ENCODE results near the gene EAF1. TPM values are rescaled to one million over a fixed set of nuclear protein-coding genes. Genes with fewer than 3 reads are reported as not detected.
"Not testable (repeated sequence)": the region's sequence is repeated elsewhere in the genome, so short reads cannot be mapped to it uniquely, and the experiment has no call there.

EAF1 gene
- total RNA-seq, 2 donors from 2014 or later = 31.5 to 37.0 TPM

GRCh38 chr3:15475161-15475560, 47.8 kb downstream of the EAF1 start:
- Mint-ChIP-seq H3K4me1 (no peaks in the 10 kb centered on the region), H3K4me3 (no peak overlapping the region)
- ATAC-seq (replicated peaks) = no peak

DNA sequence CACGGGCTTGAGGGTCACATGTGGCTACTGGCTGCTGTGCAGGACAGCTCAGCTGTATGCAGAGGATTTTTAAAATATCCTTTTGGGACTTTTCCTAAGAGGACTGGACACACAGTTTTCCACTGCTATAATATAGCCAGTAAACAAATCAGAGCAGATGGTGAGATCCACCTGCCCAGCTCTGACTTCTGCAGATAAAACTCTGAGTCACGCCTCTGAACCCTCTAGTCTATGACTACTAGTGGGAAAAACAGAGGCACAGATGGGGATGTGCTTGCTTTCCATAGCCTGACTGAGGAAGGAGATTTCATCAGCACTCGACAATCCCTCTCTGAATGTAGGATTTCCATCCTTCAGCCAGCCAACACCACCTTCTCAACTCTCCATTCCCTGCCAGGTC, 49.0 kb downstream of the EAF1 start:
- H3K4me1 Mint-ChIP-seq = no peaks in the 10 kb centered on the region

More at GRCh38 chr3:15475161-15475560, 47.8 kb downstream of the EAF1 start:
- H3K27me3 Mint-ChIP-seq = no peaks in the 10 kb centered on the region
- H3K36me3 Mint-ChIP-seq (ENCODE audit: low read depth) = no peaks in the 10 kb centered on the region
- H3K9me3 Mint-ChIP-seq = no peaks in the 10 kb centered on the region
- no peak overlapping the region for H3K27ac Mint-ChIP-seq

DNA sequence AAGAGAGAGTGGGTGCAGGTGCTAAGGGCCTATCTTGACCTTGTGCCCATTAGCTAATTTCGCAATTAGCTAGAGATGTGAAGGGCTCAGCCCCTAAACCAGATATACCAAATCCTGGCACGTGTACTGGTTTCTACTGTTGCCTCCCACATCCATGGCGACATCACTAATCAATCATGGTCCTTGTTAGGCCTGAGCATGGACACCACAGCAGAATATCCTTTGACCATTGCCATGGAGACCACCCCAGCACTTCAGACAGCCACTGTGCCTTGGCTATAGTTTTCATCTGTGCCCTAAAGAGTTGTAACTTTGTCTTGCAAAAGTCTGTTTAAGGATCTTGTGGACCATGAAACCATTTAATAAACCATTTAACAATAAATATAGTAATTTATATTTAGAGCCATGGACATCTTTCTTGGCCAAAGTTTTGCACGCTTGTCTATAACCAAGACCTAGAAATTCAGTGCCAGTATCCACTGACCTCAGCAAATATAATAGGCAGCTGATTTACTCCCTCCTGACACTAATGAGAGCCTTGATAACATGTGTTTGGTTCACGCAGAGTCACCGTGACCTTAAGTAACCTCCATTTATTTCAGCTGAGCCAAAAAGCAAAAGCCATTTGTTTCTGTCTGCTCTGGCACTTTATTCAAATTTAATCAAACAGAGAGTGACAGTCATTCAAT, 50.7 kb downstream of the EAF1 start:
- H3K27ac Mint-ChIP-seq = no peak overlapping the region
- ATAC-seq (replicated peaks) = no peak
- no peaks in the 10 kb centered on the region for H3K4me1 Mint-ChIP-seq
- H3K4me3 Mint-ChIP-seq = no peak overlapping the region
- H3K27me3 Mint-ChIP-seq = no peaks in the 10 kb centered on the region
- no peaks in the 10 kb centered on the region for H3K36me3 Mint-ChIP-seq (ENCODE audit: low read depth)
- H3K9me3 Mint-ChIP-seq = no peaks in the 10 kb centered on the region

More for the DNA sequence above, 49.0 kb downstream of the EAF1 start:
- Mint-ChIP-seq H3K36me3 (ENCODE audit: low read depth) (no peaks in the 10 kb centered on the region), H3K27me3 (no peaks in the 10 kb centered on the region), H3K4me3 (no peak overlapping the region), H3K27ac (no peak overlapping the region), H3K9me3 (no peaks in the 10 kb centered on the region)
- no peak for ATAC-seq (replicated peaks)

- no peak for ATAC-seq (replicated peaks)
Measured at GRCh38 chr3:15478640-15478979, 51.2 kb downstream of the EAF1 start.

GRCh38 chr3:15479400-15480224, 52.2 kb downstream of the EAF1 start:
- Mint-ChIP-seq H3K27me3 (no peaks in the 10 kb centered on the region), H3K4me3 (no peak overlapping the region), H3K4me1 (no peaks in the 10 kb centered on the region), H3K27ac (no peak overlapping the region), H3K36me3 (ENCODE audit: low read depth) (no peaks in the 10 kb centered on the region), H3K9me3 (no peaks in the 10 kb centered on the region)
- ATAC-seq (replicated peaks) = no peak

More at GRCh38 chr3:15478640-15478979, 51.2 kb downstream of the EAF1 start:
- Mint-ChIP-seq H3K9me3 (no peaks in the 10 kb centered on the region), H3K4me1 (no peaks in the 10 kb centered on the region), H3K36me3 (ENCODE audit: low read depth) (no peaks in the 10 kb centered on the region), H3K4me3 (no peak overlapping the region), H3K27me3 (no peaks in the 10 kb centered on the region), H3K27ac (no peak overlapping the region)

GRCh38 chr3:15484551-15484950, 57.2 kb downstream of the EAF1 start:
- not testable (repeated sequence) for H3K9me3 Mint-ChIP-seq; H3K4me1 Mint-ChIP-seq; H3K27ac Mint-ChIP-seq; H3K4me3 Mint-ChIP-seq; H3K36me3 Mint-ChIP-seq (ENCODE audit: low read depth); ATAC-seq (replicated peaks); H3K27me3 Mint-ChIP-seq

- H3K27me3 Mint-ChIP-seq = no peaks in the 10 kb centered on the region
- no peak for ATAC-seq (replicated peaks)
- no peak overlapping the region for H3K4me3 Mint-ChIP-seq
- no peak overlapping the region for H3K27ac Mint-ChIP-seq
- no peaks in the 10 kb centered on the region for H3K4me1 Mint-ChIP-seq
- no peaks in the 10 kb centered on the region for H3K9me3 Mint-ChIP-seq
- no peaks in the 10 kb centered on the region for H3K36me3 Mint-ChIP-seq (ENCODE audit: low read depth)
Measured at GRCh38 chr3:15486020-15486419, 58.6 kb downstream of the EAF1 start.

GRCh38 chr3:15486979-15487378, 59.6 kb downstream of the EAF1 start:
- ATAC-seq (replicated peaks) = peak; percentile 14
- H3K36me3 Mint-ChIP-seq (ENCODE audit: low read depth) = no peaks in the 10 kb centered on the region
- H3K27ac Mint-ChIP-seq = no peak overlapping the region
- H3K4me1 Mint-ChIP-seq = no peaks in the 10 kb centered on the region
- no peaks in the 10 kb centered on the region for H3K9me3 Mint-ChIP-seq
- no peak overlapping the region for H3K4me3 Mint-ChIP-seq
- H3K27me3 Mint-ChIP-seq = no peaks in the 10 kb centered on the region

DNA sequence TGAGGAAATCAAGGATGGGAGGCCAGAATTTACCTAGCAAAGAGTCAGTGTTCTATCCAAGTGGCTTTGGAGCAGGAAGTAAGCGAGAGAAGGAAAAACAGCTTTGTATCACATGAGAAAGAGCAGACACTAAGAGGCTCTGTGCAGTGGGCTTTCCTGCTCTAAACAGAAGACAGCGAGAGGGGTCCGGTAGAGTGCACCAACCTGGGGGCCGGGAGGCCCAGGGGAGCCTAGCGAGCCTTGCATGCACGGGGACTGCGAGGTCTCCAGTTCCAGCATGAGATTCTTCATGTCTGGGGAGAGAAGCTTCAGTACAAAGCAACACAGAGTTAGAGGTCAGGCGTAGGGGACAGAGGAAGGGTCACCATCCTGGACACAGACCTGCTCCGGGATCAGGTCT, 60.6 kb downstream of the EAF1 start:
- no peaks in the 10 kb centered on the region for H3K27me3 Mint-ChIP-seq
- no peaks in the 10 kb centered on the region for H3K36me3 Mint-ChIP-seq (ENCODE audit: low read depth)
- no peaks in the 10 kb centered on the region for H3K4me1 Mint-ChIP-seq
- no peak overlapping the region for H3K4me3 Mint-ChIP-seq
- H3K27ac Mint-ChIP-seq = no peak overlapping the region
- no peak for ATAC-seq (replicated peaks)
- H3K9me3 Mint-ChIP-seq = no peaks in the 10 kb centered on the region

- Mint-ChIP-seq H3K36me3 (ENCODE audit: low read depth) (no peaks in the 10 kb centered on the region), H3K27ac (no peak overlapping the region), H3K4me3 (no peak overlapping the region), H3K4me1 (no peaks in the 10 kb centered on the region), H3K9me3 (no peaks in the 10 kb centered on the region), H3K27me3 (no peaks in the 10 kb centered on the region)
- no peak for ATAC-seq (replicated peaks)
Measured at GRCh38 chr3:15490158-15490557, 62.8 kb downstream of the EAF1 start.

GRCh38 chr3:15491143-15491542, 63.7 kb downstream of the EAF1 start:
- no peak for ATAC-seq (replicated peaks)
- no peaks in the 10 kb centered on the region for H3K27me3 Mint-ChIP-seq
- H3K4me3 Mint-ChIP-seq = no peak overlapping the region
- no peaks in the 10 kb centered on the region for H3K4me1 Mint-ChIP-seq
- no peak overlapping the region for H3K27ac Mint-ChIP-seq
- no peaks in the 10 kb centered on the region for H3K36me3 Mint-ChIP-seq (ENCODE audit: low read depth)
- H3K9me3 Mint-ChIP-seq = no peaks in the 10 kb centered on the region

Other genes with a start within 250 kb of the EAF1 start
- 10 to 100 TPM; 32.3 to 38.9 TPM for gene CAPN7, start 221.4 kb upstream of the EAF1 start, total RNA-seq
- 10 to 100 TPM; 20.2 to 24.6 TPM for gene SH3BP5, start 95.0 kb upstream of the EAF1 start, total RNA-seq
- 10 to 100 TPM; 16.5 to 19.7 TPM for gene METTL6, start 54 bp upstream of the EAF1 start, total RNA-seq
- gene COLQ, start 94.1 kb downstream of the EAF1 start, total RNA-seq = 1 to 10 TPM; 2.7 to 6.1 TPM
- gene HACL1, start 174.0 kb downstream of the EAF1 start, total RNA-seq = 10 to 100 TPM; 20.0 to 26.6 TPM
- gene BTD, start 174.1 kb downstream of the EAF1 start, total RNA-seq = 10 to 100 TPM in 1 of 2 donors, 1 to 10 TPM in 1; 9.9 to 15.2 TPM

Data from activated T-helper 17 cell treated with anti-CD3 and anti-CD28 coated beads, Interleukin-2, amount 50 U/mL, for 72 hours (primary cell).